ENCODE measurements around the gene CSTF1.

Gene CSTF1

GRCh38 chr20:56451056-56451765 is 58.8 kb downstream of the CSTF1 start:
- no peak for DNase-seq

DNA sequence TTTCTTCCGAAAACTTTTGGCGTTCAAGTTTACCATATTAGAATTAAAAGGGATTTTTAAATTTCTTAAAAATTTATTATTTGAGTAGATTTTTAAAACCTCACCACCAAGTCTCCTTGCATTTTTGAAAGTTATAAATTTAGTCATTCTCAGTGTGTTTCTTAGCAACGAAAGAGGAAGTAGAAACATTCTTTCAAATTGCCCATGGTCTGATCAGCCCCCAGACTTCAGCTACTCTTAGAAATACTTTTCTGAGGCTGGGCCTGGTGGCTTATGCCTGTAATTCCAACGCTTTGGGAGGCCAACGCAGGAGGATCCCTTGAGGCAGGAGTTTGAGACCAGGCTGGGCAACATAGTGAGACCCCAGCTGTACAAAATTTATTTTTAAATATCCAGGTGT is 60.9 kb downstream of the CSTF1 start:
- DNase-seq: no peak

GRCh38 chr20:56454754-56455153 is 62.3 kb downstream of the CSTF1 start:
- DNase-seq: no peak
